CD4-positive, alpha-beta T cell (primary cell): ENCODE data around the gene PKP4. TPM values are rescaled to one million over a fixed set of nuclear protein-coding genes. Genes with fewer than 3 reads are reported as not detected.

ENCODE experiments used
- ATAC-seq: fragments of 200-7000 bp; cut with Tn5 transposase; one replicate; pipeline ENCODE4 v1.10.0; 2022; ENCODE audit warnings: mild to moderate bottlenecking; ENCODE audit not compliant: poor library complexity
- CTCF ChIA-PET: fragments of 350-600 bp; sonication (Branson Sonifier 250); formaldehyde crosslinking; loops from one replicate; lab custom pipeline; 2021; ENCODE audit warnings: antibody characterized with exemption, inconsistent platforms; lab: Charles Lee
- POLR2A ChIA-PET: fragments of 350-600 bp; sonication (Branson Sonifier 250); formaldehyde crosslinking; loops from one replicate; lab custom pipeline; 2021; ENCODE audit warnings: antibody characterized with exemption, inconsistent platforms; lab: Charles Lee
- DNase-seq, 14 experiments: peaks; one replicate each; pipeline ENCODE4 v3.0.0-alpha.2; 2013 to 2020; ENCODE audit warnings: mixed read lengths in 2 of 14
- H3K27ac ChIP-seq, 2 donors: one replicate each; pipeline versions ENCODE4 v1.5.1 to v1.7.0; 2013; ENCODE audit warnings: low read length in 2 of 2, low read depth in 1 of 2, mild to moderate bottlenecking in 1 of 2
- H3K27me3 ChIP-seq, 2 experiments: 1 replicate in 1 of 2; 2 replicates in 1 of 2; pipeline versions ENCODE4 v1.6.1 to v1.7.0; 2013; ENCODE audit warnings: low read length in 2 of 2, control low read depth in 1 of 2, mild to moderate bottlenecking in 1 of 2, moderate library complexity in 1 of 2; ENCODE audit not compliant: insufficient read depth in 2 of 2, control insufficient read depth in 1 of 2
- H3K36me3 ChIP-seq: one replicate; pipeline ENCODE4 v1.6.1; 2013; ENCODE audit warnings: low read length, control low read depth; ENCODE audit not compliant: insufficient read depth
- H3K4me1 ChIP-seq: one replicate; pipeline ENCODE4 v1.6.1; 2013; ENCODE audit warnings: low read length, control low read depth; ENCODE audit not compliant: insufficient read depth
- H3K4me3 ChIP-seq: one replicate; pipeline ENCODE4 v1.5.1; 2013; ENCODE audit warnings: mild to moderate bottlenecking, low read length, moderate library complexity
- H3K9me3 ChIP-seq, 2 experiments: 1 replicate in 1 of 2; 2 replicates in 1 of 2; pipeline versions ENCODE4 v1.6.1 to v1.7.0; 2013; ENCODE audit warnings: low read length in 2 of 2, mild to moderate bottlenecking in 2 of 2, control low read depth in 1 of 2, moderate library complexity in 1 of 2; ENCODE audit not compliant: control insufficient read depth in 1 of 2, insufficient read depth in 1 of 2
- H3K27ac Mint-ChIP-seq: one replicate; pipeline ENCODE4 v1.8.0; 2020; ENCODE audit warnings: mixed read lengths
- H3K27me3 Mint-ChIP-seq: one replicate; pipeline ENCODE4 v1.8.0; 2021; ENCODE audit warnings: mixed read lengths
- H3K36me3 Mint-ChIP-seq: one replicate; pipeline ENCODE4 v1.8.0; 2021; ENCODE audit warnings: low read depth, mixed read lengths
- H3K4me1 Mint-ChIP-seq: one replicate; pipeline ENCODE4 v1.8.0; 2021; ENCODE audit warnings: low read depth, mixed read lengths
- H3K4me3 Mint-ChIP-seq: one replicate; pipeline ENCODE4 v1.8.0; 2020; ENCODE audit warnings: mild to moderate bottlenecking, mixed read lengths
- H3K9me3 Mint-ChIP-seq: one replicate; pipeline ENCODE4 v1.8.0; 2020; ENCODE audit warnings: mixed read lengths
- CTCF ChIP-seq: fragments of 200-600 bp; IDR thresholded peaks from one replicate; pipeline ENCODE4 v1.8.0; 2022; ENCODE audit warnings: antibody characterized with exemption, mild to moderate bottlenecking
- intact Hi-C, 2 experiments: fragments of 100-400 bp; cut with DNase I in 1 of 2; cut with micrococcal nuclease in 1 of 2; formaldehyde crosslinking; loops; one replicate each; pipeline versions ENCODE4 v1.15.1 to v1.9.0; 2023 to 2025; cut with DNase I, micrococcal nuclease
- total RNA-seq, 174 experiments: library from RNA in 2 of 174; stranded (reverse) in 2 of 174; gene quantifications; one replicate each; pipeline ENCODE4 v1.2.3 and lab custom pipeline; 2021 to 2026

Gene PKP4
- total RNA-seq, 2 experiments from 2014 or later = 10.8 to 14.6 TPM

- no peaks in the 10 kb centered on the region for H3K4me1 ChIP-seq
These were observed 256.2 kb downstream of the PKP4 start for GRCh38 chr2:158712791-158713522.

GRCh38 chr2:158713523-158714138 is 256.9 kb downstream of the PKP4 start:
- no peak for TF ChIP-seq CTCF
- Histone ChIP-seq H3K27me3 (peaks cover 0 to 8% of the 10 kb centered on the region in 2 experiments), H3K36me3 (no peaks in the 10 kb centered on the region), H3K9me3 (no peaks in the 10 kb centered on the region), H3K4me1 (no peaks in the 10 kb centered on the region), H3K27ac (no peak overlapping the region), H3K4me3 (no peak overlapping the region)
- ChIA-PET CTCF (no interaction called here), POLR2A (no interaction called here)
- H3K4me1 Mint-ChIP-seq = no peaks in the 10 kb centered on the region
- H3K36me3 Mint-ChIP-seq = no peaks in the 10 kb centered on the region
- intact Hi-C loops = no loop called here
- no peak overlapping the region for H3K4me3 Mint-ChIP-seq
- no peak overlapping the region for H3K27ac Mint-ChIP-seq
- peaks cover 5% of the 10 kb centered on the region for H3K9me3 Mint-ChIP-seq
- ATAC-seq (no peak), DNase-seq (no peak)
- H3K27me3 Mint-ChIP-seq = peaks cover 20% of the 10 kb centered on the region

More at GRCh38 chr2:158712791-158713522, 256.2 kb downstream of the PKP4 start:
- H3K4me1 Mint-ChIP-seq = no peaks in the 10 kb centered on the region
- H3K4me3 Mint-ChIP-seq = no peak overlapping the region
- H3K9me3 Mint-ChIP-seq = peaks cover 5% of the 10 kb centered on the region
- H3K27ac Mint-ChIP-seq = no peak overlapping the region
- Histone ChIP-seq H3K9me3 (no peaks in the 10 kb centered on the region), H3K27me3 (peaks cover 0 to 8% of the 10 kb centered on the region in 2 experiments), H3K36me3 (no peaks in the 10 kb centered on the region), H3K27ac (no peak overlapping the region), H3K4me3 (no peak overlapping the region)
- no peak for TF ChIP-seq CTCF
- peaks cover 20% of the 10 kb centered on the region for H3K27me3 Mint-ChIP-seq
- intact Hi-C loops = no loop called here
- DNase-seq = no peak
- ATAC-seq = no peak
- ChIA-PET CTCF (no interaction called here), POLR2A (interaction anchor here (0.6 kb wide), 1 partner anchor 241 kb away, joined by 3 read pairs; no protein-coding TSS in a partner anchor)
- no peaks in the 10 kb centered on the region for H3K36me3 Mint-ChIP-seq

- no peak for TF ChIP-seq CTCF
- H3K9me3 ChIP-seq = no peaks in the 10 kb centered on the region
- no peak for DNase-seq
- H3K27me3 ChIP-seq = peaks cover 0 to 8% of the 10 kb centered on the region in 2 experiments
- H3K27ac ChIP-seq = no peak overlapping the region
- Mint-ChIP-seq H3K27me3 (peaks cover 20% of the 10 kb centered on the region), H3K4me1 (no peaks in the 10 kb centered on the region), H3K36me3 (no peaks in the 10 kb centered on the region), H3K9me3 (peaks cover 5% of the 10 kb centered on the region), H3K4me3 (no peak overlapping the region), H3K27ac (no peak overlapping the region)
- H3K36me3 ChIP-seq = no peaks in the 10 kb centered on the region
- no peak for ATAC-seq
- POLR2A ChIA-PET = no interaction called here
- intact Hi-C loops = no loop called here
- CTCF ChIA-PET = no interaction called here
- H3K4me3 ChIP-seq = no peak overlapping the region
- no peaks in the 10 kb centered on the region for H3K4me1 ChIP-seq
These were observed 257.7 kb downstream of the PKP4 start for GRCh38 chr2:158714420-158714819.
